Activated T-helper 1 cell treated with anti-CD3 and anti-CD28 coated beads, Interleukin-12 subunit alpha, Interleukin-12 subunit beta, Interleukin-2, Interleukin-4 antibody, amounts not matched to agents 30 ng/mL and 10 ng/mL and 1 ng/mL, durations not matched to agents 14 hours and 24 hours and 36 hours (primary cell): ENCODE data around the gene HNF1A. TPM values are rescaled to one million over a fixed set of nuclear protein-coding genes. Genes with fewer than 3 reads are reported as not detected.

ENCODE experiments used
- DNase-seq: peaks from one replicate; pipeline ENCODE4 v3.0.0; 2021; ENCODE audit warnings: low spot score
- H3K27ac Mint-ChIP-seq: one replicate; pipeline ENCODE4 v1.8.0; 2021; ENCODE audit warnings: mild to moderate bottlenecking, mixed read lengths
- H3K27me3 Mint-ChIP-seq: one replicate; pipeline ENCODE4 v1.8.0; 2022; ENCODE audit warnings: mild to moderate bottlenecking, moderate library complexity, mixed read lengths; ENCODE audit not compliant: insufficient read depth
- H3K36me3 Mint-ChIP-seq: one replicate; pipeline ENCODE4 v1.8.0; 2021; ENCODE audit warnings: low read depth, mixed read lengths
- H3K4me1 Mint-ChIP-seq: one replicate; pipeline ENCODE4 v1.8.0; 2021; ENCODE audit warnings: low read depth, mixed read lengths
- H3K4me3 Mint-ChIP-seq: one replicate; pipeline ENCODE4 v1.8.0; 2021; ENCODE audit warnings: mild to moderate bottlenecking, moderate library complexity, mixed read lengths
- H3K9me3 Mint-ChIP-seq: one replicate; pipeline ENCODE4 v1.8.0; 2021; ENCODE audit warnings: mixed read lengths
- intact Hi-C: fragments of 100-400 bp; cut with micrococcal nuclease; formaldehyde crosslinking; loops from one replicate; pipeline ENCODE4 v1.15.1; 2024
- total RNA-seq: library from RNA; stranded (reverse); gene quantifications from 2 replicates; pipeline ENCODE4 v1.2.3, GENCODE V29; 2022

The HNF1A gene
- total RNA-seq, 1 donor from 2014 or later = not detected

DNA sequence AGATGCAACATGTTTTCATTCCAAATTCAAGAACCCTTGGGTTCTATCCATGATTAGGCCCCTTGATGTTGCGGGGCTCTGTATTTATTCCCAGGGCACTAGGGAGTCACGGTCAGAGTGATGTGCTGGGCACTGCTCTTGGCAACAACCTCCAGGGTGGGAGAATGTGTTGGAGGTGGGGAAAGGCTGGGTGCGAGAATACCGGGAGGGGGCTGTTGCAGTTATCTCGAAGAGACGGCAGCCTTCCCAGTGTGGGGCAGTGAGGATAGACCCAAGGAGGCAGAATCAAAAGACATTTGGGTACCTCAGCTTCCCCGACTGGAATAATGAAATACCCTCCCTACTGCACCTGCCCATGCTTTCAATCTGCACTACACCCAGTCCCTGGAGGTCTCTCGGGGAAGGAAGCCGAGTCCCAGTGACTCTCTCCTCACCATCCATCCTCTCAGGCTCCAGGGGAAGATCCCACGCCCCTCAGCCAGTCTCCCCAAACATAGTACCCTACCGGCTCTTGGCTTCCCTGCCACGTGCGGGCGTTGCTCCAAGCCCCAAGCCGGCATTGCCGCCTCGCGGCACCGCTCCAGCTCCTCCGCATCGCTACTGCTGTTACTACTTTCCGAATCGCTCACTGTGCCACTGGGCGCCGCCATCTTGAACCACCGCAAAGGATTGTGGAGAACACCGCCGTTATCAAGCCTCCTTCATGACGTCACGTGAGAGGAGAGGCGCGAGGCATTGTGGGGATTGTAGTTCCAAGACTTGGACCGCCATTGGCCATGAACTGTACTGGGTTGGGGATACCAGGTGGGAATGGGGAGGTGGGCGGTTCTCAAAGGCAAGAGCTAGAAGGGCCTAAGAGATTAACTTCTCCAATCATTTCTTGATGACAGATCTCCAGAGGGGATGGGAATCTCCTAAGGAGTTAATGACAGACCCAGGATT is 37.8 kb downstream of the HNF1A start, which contains the start of gene C12orf43:
C12orf43 (minus strand) TSS at position 663 of the 942 bp plus-strand sequence; CDS start at position 650, 13 bp downstream.
- Mint-ChIP-seq H3K9me3 (no peaks in the 10 kb centered on the region), H3K4me3 (peak within 1 kb of the TSS; percentile 100), H3K27me3 (no peaks in the 10 kb centered on the region), H3K4me1 (peaks cover 28% of the 10 kb centered on the region), H3K27ac (peak within 1 kb of the TSS; percentile 99), H3K36me3 (peaks cover 23% of the 10 kb centered on the region)
- intact Hi-C loops = loop anchor here (1.0 to 5.0 kb wide), 9 partner anchors 18 to 713 kb away; partner anchors contain the start of genes OASL, POP5, RNF10 and SIRT4
- peak; percentile 90 for DNase-seq

DNA sequence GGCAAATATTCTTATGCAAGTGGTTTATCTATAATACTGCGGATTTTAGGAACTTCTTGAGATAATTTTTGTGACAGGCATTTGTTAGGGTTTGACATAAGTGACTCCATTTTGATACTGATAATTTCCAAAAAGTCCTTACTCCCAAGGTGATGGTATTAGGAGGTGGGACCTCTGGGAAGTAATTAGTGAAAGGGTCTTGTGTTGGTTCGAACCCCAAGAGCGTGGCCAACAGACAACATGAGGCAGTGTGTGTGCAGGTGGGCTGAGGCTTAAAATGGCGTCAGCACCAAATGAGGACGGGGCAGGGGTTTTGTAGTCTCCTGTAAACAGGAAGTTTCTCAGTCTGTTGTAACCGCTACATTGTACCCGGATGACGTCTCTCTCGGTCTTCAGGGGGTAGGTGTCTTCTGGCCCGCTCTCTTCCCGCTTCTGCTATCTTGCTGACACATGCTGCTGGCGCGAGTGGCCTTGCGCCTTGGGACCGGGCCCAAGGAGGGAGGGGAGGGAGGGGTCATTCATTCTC is 39.7 kb downstream of the HNF1A start:
- Mint-ChIP-seq H3K4me1 (peaks cover 21% of the 10 kb centered on the region), H3K36me3 (peaks cover 21% of the 10 kb centered on the region)
- intact Hi-C loops = loop anchor here (2.0 to 5.0 kb wide), 3 partner anchors 436 to 715 kb away; partner anchors contain the start of genes POP5, RNF10 and SIRT4

DNA sequence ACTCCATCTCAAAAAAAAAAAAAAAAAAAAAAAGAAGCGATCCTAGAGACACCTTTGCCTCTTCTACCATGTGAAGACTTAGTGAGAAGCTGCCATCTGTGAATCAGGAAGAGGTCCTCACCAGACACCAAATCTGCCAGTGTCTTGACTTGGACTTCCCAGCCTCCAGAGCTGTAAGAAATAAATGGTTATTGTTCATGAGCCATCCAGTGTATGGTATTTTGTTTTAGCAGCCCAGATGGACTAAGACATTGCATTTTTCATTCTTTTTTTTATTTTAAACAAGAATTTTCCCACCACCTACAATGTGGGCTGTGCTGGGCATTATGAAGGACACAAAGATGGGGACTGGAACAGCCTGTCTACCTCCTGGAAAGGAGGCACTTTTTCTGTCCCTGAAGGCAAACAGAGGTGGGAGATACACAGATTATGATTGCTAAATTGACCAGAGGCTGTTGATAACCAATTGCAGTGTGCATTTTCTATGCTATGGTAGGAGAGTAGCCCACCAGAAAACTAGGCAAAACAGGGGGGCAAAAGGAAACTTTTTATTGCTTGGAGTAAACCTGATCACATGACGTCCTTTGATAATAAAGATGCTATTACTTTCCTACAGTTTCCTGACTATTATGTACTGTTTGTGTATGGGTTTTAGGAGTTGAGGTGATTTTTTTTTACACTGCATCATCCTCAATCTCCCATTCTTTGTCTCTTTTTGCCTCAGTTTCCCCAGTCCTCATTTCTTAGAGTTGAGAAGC is 40.7 kb downstream of the HNF1A start:
- no peaks in the 10 kb centered on the region for H3K27me3 Mint-ChIP-seq
- DNase-seq = no peak
- no peak overlapping the region for H3K4me3 Mint-ChIP-seq
- intact Hi-C loops = loop anchor here (5.0 kb wide), 2 partner anchors 437 to 487 kb away; partner anchors contain the start of genes POP5 and RNF10
- H3K27ac Mint-ChIP-seq = no peak overlapping the region
- peaks cover 16% of the 10 kb centered on the region for H3K36me3 Mint-ChIP-seq
- H3K4me1 Mint-ChIP-seq = peaks cover 13% of the 10 kb centered on the region
- H3K9me3 Mint-ChIP-seq = no peaks in the 10 kb centered on the region

More for the DNA sequence above, 39.7 kb downstream of the HNF1A start:
- no peak overlapping the region for H3K4me3 Mint-ChIP-seq
- no peaks in the 10 kb centered on the region for H3K27me3 Mint-ChIP-seq
- H3K9me3 Mint-ChIP-seq = no peaks in the 10 kb centered on the region
- no peak overlapping the region for H3K27ac Mint-ChIP-seq
- no peak for DNase-seq

DNA sequence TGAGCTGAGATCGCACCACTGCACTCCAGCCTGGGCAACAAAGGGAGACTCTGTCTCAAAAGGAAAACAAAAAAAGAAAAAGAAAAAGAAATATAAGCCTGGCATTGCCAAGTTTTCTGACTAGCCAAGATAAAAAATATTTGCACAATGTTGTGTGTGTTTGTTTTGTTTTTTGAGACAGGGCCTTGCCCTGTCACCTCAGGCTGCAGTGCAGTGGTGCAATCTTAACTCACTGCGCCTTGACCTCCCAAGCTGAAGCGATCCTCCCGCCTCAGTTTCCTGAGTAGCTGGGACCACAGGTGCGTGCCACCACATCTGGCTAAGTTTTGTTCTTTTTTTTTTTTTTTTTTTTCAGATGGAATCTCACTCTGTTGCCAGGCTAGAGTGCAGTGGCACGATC is 43.4 kb downstream of the HNF1A start:
- Mint-ChIP-seq H3K27ac (no peak overlapping the region), H3K36me3 (peaks cover 20% of the 10 kb centered on the region), H3K4me1 (no peaks in the 10 kb centered on the region), H3K9me3 (no peaks in the 10 kb centered on the region), H3K4me3 (no peak overlapping the region), H3K27me3 (no peaks in the 10 kb centered on the region)
- intact Hi-C loops = no loop called here
- DNase-seq = no peak

DNA sequence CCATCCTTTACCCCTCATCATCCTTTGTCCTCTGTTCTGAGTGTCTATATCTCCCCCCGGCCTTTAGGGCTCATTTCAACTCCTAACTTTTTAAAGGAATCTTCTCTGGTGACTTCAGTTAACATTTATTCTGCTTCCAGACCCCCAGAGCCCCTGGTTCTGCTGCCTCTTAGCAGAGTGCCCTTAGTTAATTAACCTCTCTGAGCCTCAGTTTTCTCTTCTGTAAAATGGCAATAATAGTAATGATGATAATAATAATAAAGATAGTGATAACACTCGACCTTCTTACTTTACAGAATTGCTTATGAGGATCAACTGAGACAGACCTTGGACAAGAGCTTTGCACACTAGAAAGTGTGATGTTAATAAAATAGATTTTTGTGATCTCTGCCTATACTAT is 44.4 kb downstream of the HNF1A start:
- H3K4me1 Mint-ChIP-seq = no peaks in the 10 kb centered on the region

DNA sequence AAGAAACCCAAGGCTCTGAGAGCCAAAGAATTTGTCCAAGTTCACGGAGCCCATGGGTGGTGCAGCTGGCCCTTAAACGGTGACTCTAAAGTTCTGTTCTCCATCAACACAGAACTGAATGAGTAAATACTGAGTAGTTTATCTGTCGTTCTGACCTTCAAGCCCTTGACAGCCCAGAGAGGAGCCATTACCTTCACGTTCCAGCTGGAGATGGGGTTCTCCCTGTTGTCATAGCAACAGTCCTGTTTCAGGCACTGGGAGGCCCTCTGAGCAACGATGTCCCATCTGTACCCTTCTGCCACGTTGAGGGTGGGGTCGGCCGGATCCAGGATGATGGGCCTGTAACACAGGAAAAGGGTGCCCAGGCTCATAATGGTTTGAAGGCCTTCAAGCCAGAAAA is 45.5 kb downstream of the HNF1A start:
- peaks cover 34% of the 10 kb centered on the region for H3K36me3 Mint-ChIP-seq
- H3K27ac Mint-ChIP-seq = no peak overlapping the region
- intact Hi-C loops = no loop called here

More for the DNA sequence above, 44.4 kb downstream of the HNF1A start:
- H3K36me3 Mint-ChIP-seq = peaks cover 28% of the 10 kb centered on the region
- no peak overlapping the region for H3K27ac Mint-ChIP-seq
- no peaks in the 10 kb centered on the region for H3K9me3 Mint-ChIP-seq
- H3K27me3 Mint-ChIP-seq = no peaks in the 10 kb centered on the region
- DNase-seq = no peak
- no peak overlapping the region for H3K4me3 Mint-ChIP-seq
- intact Hi-C loops = no loop called here

DNA sequence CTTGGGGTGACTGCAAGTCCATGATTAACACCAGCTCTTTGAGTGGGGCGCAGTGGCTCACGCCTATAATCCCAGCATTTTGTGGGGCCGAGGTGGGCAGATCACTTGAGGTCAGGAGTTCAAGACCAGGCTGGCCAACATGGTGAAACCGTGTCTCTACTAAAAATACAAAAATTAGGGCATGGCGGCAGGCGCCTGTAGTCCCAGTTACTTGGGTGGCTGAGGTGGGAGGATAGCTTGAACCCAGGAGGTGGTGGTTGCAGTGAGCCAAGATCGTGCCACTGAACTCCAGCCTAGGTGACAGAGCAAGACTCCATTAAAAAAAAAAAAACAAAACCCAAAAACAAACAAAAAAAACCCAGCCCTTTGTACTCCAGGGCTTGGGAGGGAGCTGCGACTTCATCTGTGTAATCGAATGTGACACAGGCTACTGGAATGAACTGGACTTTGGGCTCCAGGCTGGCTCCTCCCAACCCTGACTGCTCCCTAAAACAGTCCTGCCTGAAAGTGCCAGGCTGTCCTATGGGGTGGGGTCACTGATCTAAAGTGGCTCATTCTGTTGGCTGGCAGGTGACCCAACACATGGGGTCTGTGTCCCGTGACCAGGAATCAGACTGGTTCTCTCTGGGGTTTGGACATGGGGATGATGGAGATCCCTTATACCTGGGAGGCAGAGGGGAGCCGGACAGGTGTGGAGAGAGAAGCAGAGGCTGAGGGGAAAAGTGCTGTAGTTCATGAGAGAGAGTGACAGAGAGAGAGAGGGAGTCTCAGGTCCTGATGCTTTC is 47.3 kb downstream of the HNF1A start:
- no peak for DNase-seq
- H3K36me3 Mint-ChIP-seq = peaks cover 31% of the 10 kb centered on the region
- H3K9me3 Mint-ChIP-seq = no peaks in the 10 kb centered on the region
- H3K4me3 Mint-ChIP-seq = no peak overlapping the region
- no peak overlapping the region for H3K27ac Mint-ChIP-seq
- intact Hi-C loops = no loop called here
- H3K27me3 Mint-ChIP-seq = no peaks in the 10 kb centered on the region
- H3K4me1 Mint-ChIP-seq = no peaks in the 10 kb centered on the region

More for the DNA sequence above, 45.5 kb downstream of the HNF1A start:
- no peak for DNase-seq
- Mint-ChIP-seq H3K27me3 (no peaks in the 10 kb centered on the region), H3K4me1 (no peaks in the 10 kb centered on the region), H3K9me3 (no peaks in the 10 kb centered on the region), H3K4me3 (no peak overlapping the region)

DNA sequence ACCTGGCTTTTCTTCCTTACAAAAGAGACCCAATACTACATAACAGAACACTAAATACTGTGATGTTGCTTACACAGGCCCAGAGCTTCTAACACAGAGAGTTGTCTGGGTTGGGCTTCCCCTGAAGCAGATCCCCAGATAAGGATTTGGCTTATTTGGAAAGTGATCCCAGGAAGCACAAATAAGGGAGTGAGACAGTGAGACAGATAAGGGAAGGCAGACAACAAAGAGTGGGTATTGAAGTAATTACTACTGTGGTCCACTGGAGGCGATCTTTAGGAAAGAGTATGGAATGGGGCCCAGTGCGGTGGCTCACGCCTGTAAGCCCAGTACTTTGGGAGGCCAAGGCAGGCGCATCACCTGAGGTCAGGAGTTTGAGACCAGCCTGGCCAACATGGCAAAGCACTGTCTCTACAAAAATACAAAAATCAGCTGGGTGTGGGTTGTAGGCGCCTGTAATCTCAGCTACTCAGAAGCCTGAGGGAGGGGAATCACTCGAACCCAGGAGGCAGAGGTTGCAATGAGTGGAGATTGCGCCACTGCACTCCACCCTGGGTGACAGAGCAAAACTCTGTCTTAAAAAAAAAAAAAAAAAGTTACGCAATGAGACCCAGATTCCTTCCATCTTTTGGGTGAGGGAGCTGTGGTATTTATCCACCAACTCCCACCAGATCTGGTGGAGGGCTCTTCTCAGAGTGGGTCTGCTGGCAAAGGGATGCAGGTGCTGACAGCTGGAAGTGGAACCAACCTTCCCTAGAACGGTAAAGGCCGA is 48.1 kb downstream of the HNF1A start:
- Mint-ChIP-seq H3K4me1 (no peaks in the 10 kb centered on the region), H3K4me3 (no peak overlapping the region), H3K9me3 (no peaks in the 10 kb centered on the region), H3K27ac (no peak overlapping the region), H3K27me3 (no peaks in the 10 kb centered on the region), H3K36me3 (peaks cover 33% of the 10 kb centered on the region)
- intact Hi-C loops = no loop called here
- no peak for DNase-seq

DNA sequence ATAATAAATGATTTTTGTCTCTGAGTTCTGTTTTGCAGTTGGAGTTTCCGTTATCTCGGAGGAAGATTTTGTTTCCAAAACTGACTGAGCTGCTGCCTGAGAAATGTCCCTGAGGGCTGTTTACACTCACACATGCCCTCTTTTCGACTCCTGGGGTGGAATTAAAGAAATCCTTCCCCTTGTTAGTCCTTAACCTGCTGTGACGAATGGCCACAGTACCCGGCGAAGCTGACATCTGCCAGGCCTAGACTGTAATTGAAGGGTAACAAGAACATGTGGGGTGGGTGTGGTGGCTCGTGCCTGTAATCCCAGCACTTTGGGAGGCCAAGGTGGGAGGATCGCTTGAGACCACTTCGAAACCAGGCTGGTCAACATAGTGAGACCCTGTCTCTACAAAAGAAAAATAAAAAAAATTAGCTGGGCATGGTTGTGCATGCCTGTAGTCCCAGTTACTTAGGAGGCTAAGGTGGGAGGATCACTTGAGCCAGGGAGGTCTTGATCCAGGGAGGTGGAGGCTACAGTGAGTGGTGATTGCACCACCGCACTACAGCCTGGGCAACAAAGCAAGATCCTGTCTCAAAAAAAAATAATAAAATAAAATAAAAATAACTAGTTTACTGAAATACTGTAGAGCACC is 52.4 kb downstream of the HNF1A start:
- Mint-ChIP-seq H3K9me3 (no peaks in the 10 kb centered on the region), H3K4me3 (no peak overlapping the region), H3K4me1 (peaks cover 33% of the 10 kb centered on the region), H3K27me3 (no peaks in the 10 kb centered on the region), H3K36me3 (peaks cover 45% of the 10 kb centered on the region), H3K27ac (no peak overlapping the region)
- intact Hi-C loops = loop anchor here (10.0 kb wide), 2 partner anchors 94 to 596 kb away; partner anchors contain the start of gene COX6A1
- DNase-seq = no peak

DNA sequence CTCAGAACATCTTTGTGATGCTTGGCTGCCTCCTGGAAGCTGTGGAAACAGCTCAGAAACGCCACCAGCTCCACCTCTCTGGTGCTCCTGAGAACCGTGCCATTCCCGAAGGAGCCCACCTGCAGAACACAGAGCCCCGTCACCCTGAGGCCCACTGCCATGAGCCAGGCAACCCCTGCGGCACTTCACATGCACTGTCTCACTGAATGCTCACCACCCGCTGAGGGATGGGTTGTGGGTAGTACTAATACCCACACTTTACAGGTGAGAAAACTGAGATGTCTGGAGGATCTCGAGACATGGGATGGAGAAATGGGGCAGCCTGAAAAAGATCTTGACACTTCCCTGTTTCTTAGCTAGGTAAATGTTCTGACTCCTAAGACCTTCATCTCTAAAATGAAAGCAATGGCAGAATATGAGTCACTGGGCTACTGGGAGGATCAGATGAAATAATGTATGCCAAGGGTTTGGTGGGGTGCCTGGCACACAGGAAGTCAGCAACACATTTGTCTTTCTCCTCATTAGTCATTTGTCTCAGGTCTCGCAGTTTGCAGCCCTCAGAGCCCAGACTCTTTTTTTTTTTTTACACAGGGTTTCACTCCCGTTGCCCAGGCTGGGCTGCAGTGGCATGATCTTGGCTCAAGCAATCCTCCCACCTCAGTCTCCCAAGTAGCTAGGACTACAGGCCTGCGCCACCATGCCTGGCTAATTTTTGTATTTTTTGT is 55.4 kb downstream of the HNF1A start:
- intact Hi-C loops = loop anchor here (1.0 to 10.0 kb wide), 3 partner anchors 17 to 599 kb away; partner anchors contain the start of genes C12orf43 and COX6A1
- peak overlapping the region; percentile 10 for H3K4me3 Mint-ChIP-seq
- H3K27me3 Mint-ChIP-seq = no peaks in the 10 kb centered on the region
- peak; percentile 35 for DNase-seq
- peaks cover 29% of the 10 kb centered on the region for H3K36me3 Mint-ChIP-seq
- no peaks in the 10 kb centered on the region for H3K9me3 Mint-ChIP-seq
- peaks cover 56% of the 10 kb centered on the region for H3K4me1 Mint-ChIP-seq
- H3K27ac Mint-ChIP-seq = peak overlapping the region; percentile 29
